GM12878 (cell line): ENCODE data around the gene ZNF577. TPM values are rescaled to one million over a fixed set of nuclear protein-coding genes. Genes with fewer than 3 reads are reported as not detected.

Source experiments
- ATAC-seq: fragments of 200-7000 bp; cut with Tn5 transposase; 3 replicates; pipeline ENCODE4 v1.9.1; 2020; ENCODE audit warnings: mild to moderate bottlenecking, moderate library complexity
- BruUV-seq: library from RNA; stranded (reverse); fragments of 400-500 nt; replicated peaks from 2 replicates; lab custom pipeline; 2021; lab: Mats Ljungman, UMichigan
- CTCF ChIA-PET: fragments of 300-600 bp; sonication (Branson Sonifier 250); formaldehyde crosslinking; extraction: SDS; loops from one replicate; lab custom pipeline; 2021; ENCODE audit warnings: inconsistent platforms; lab: Yijun Ruan, JAX
- POLR2A ChIA-PET: fragments of 350-600 bp; formaldehyde crosslinking; extraction: SDS; loops from one replicate; lab custom pipeline; 2021; ENCODE audit warnings: inconsistent platforms; lab: Charles Lee
- RAD21 ChIA-PET: fragments of 300-600 bp; sonication (Branson Sonifier 250); formaldehyde crosslinking; loops from one replicate; lab custom pipeline; 2023; ENCODE audit warnings: antibody characterized with exemption; ENCODE audit not compliant: unreplicated experiment; lab: Charles Lee
- SMC1A ChIA-PET: fragments of 300-600 bp; sonication (Branson Sonifier 250); formaldehyde crosslinking; loops from one replicate; lab custom pipeline; 2023; ENCODE audit not compliant: unreplicated experiment, uncharacterized antibody; lab: Charles Lee
- DNase-seq: peaks from one replicate; pipeline ENCODE4 v3.0.0-alpha.2; 2011; ENCODE audit warnings: low read depth, low spot score
- FAIRE-seq: peaks from 3 replicates; lab custom pipeline; 2011; peaks lifted over from hg19 to GRCh38; lab: Jason Lieb, UNC
- H2AFZ ChIP-seq: 2 replicates; pipeline ENCODE4 v1.6.0; 2011; ENCODE audit warnings: low read depth, low read length, control low read depth; ENCODE audit not compliant: control insufficient read depth
- H3K27ac ChIP-seq: 2 replicates; pipeline ENCODE4 v1.5.1; 2011; ENCODE audit warnings: control low read depth; ENCODE audit not compliant: control insufficient read depth, insufficient read depth
- H3K27me3 ChIP-seq, 2 experiments: replicated peaks in 1 of 2; 2 replicates each; pipeline versions ENCODE4 v1.6.0 to v1.6.1; 2011; ENCODE audit warnings: low read length in 1 of 2; ENCODE audit not compliant: control insufficient read depth in 2 of 2, insufficient read depth in 2 of 2
- H3K36me3 ChIP-seq, 2 experiments: 2 replicates each; pipeline ENCODE4 v1.5.1; 2011; ENCODE audit warnings: low read length in 1 of 2; ENCODE audit not compliant: control insufficient read depth in 2 of 2, insufficient read depth in 2 of 2
- H3K4me1 ChIP-seq: 2 replicates; pipeline ENCODE4 v1.6.1; 2011; ENCODE audit warnings: mild to moderate bottlenecking, low read length, moderate library complexity, mixed read lengths; ENCODE audit not compliant: control insufficient read depth, insufficient read depth
- H3K4me2 ChIP-seq: 2 replicates; pipeline ENCODE4 v1.6.0; 2011; ENCODE audit warnings: control low read depth; ENCODE audit not compliant: control insufficient read depth, insufficient read depth
- H3K4me3 ChIP-seq: fragments of 200-600 bp; sonication (generic); 2 replicates; pipeline ENCODE4 v1.5.1; 2016
- H3K79me2 ChIP-seq: 2 replicates; pipeline ENCODE4 v1.6.0; 2011; ENCODE audit warnings: low read length; ENCODE audit not compliant: control insufficient read depth, insufficient read depth
- H3K9ac ChIP-seq: 2 replicates; pipeline ENCODE4 v1.8.0; 2011; ENCODE audit warnings: low read length, control low read depth, mixed read lengths; ENCODE audit not compliant: control insufficient read depth, insufficient read depth
- H3K9me3 ChIP-seq: replicated peaks from 3 replicates; pipeline ENCODE4 v1.5.1; 2011; ENCODE audit warnings: mild to moderate bottlenecking, low read length; ENCODE audit not compliant: control insufficient read depth, insufficient read depth
- H4K20me1 ChIP-seq: 2 replicates; pipeline ENCODE4 v1.6.0; 2011; ENCODE audit not compliant: control insufficient read depth, insufficient read depth
- ATF3 ChIP-seq: IDR thresholded peaks from 2 replicates; pipeline ENCODE4 v1.6.1; 2011; ENCODE audit warnings: low read depth, mild to moderate bottlenecking, low read length, moderate library complexity, borderline replicate concordance; ENCODE audit errors: extremely low read depth
- BRCA1 ChIP-seq: IDR thresholded peaks from 2 replicates; pipeline ENCODE4 v1.6.1; 2011; ENCODE audit warnings: low read depth, low read length, improper control_type of control experiment
- DPF2 ChIP-seq: fragments of 450-650 bp; IDR thresholded peaks from 2 replicates; pipeline ENCODE4 v1.6.1; 2017; ENCODE audit warnings: mild to moderate bottlenecking
- EGR1 ChIP-seq, 2 experiments: IDR thresholded peaks; 1 replicate in 1 of 2; 2 replicates in 1 of 2; pipeline ENCODE4 v1.6.1; 2011 to 2012; ENCODE audit warnings: low read depth in 2 of 2, low read length in 2 of 2, borderline replicate concordance in 1 of 2, mild to moderate bottlenecking in 1 of 2, moderate library complexity in 1 of 2
- ETV6 ChIP-seq, 2 experiments: fragments of 450-650 bp in 1 of 2; IDR thresholded peaks in 1 of 2; conservative IDR thresholded peaks in 1 of 2; 2 replicates each; pipeline ENCODE4 v1.6.1; 2014; ENCODE audit warnings: antibody characterized with exemption in 1 of 2, borderline replicate concordance in 1 of 2, low read depth in 1 of 2, mild to moderate bottlenecking in 1 of 2, moderate library complexity in 1 of 2
- FOXK2 ChIP-seq: fragments of 450-650 bp; IDR thresholded peaks from 2 replicates; pipeline ENCODE4 v1.6.1; 2017; ENCODE audit warnings: mild to moderate bottlenecking, moderate library complexity
- HCFC1 ChIP-seq: fragments of 150-350 bp; IDR thresholded peaks from 2 replicates; pipeline ENCODE4 v1.6.1; 2014; ENCODE audit warnings: low read length
- KDM1A ChIP-seq: fragments of 200-600 bp; sonication (generic); IDR thresholded peaks from 2 replicates; pipeline ENCODE4 v1.6.1; 2016; ENCODE audit warnings: borderline replicate concordance
- MEF2B ChIP-seq: fragments of 450-650 bp; IDR thresholded peaks from 2 replicates; pipeline ENCODE4 v1.6.1; 2018; ENCODE audit warnings: mild to moderate bottlenecking, moderate library complexity; ENCODE audit not compliant: partially characterized antibody, poor library complexity, severe bottlenecking
- SKIL ChIP-seq: fragments of 450-650 bp; IDR thresholded peaks from 2 replicates; pipeline ENCODE4 v1.6.1; 2017; ENCODE audit warnings: mild to moderate bottlenecking, low read depth, inconsistent platforms; ENCODE audit not compliant: poor library complexity, severe bottlenecking
- SPI1 ChIP-seq: IDR thresholded peaks from 2 replicates; pipeline ENCODE4 v1.6.1; 2011; ENCODE audit warnings: low read depth, mild to moderate bottlenecking, low read length, moderate library complexity, borderline replicate concordance; ENCODE audit not compliant: insufficient read depth
- STAT3 ChIP-seq: IDR thresholded peaks from 2 replicates; pipeline ENCODE4 v1.6.1; 2011; ENCODE audit warnings: low read depth, low read length, improper control_type of control experiment
- TCF12 ChIP-seq: IDR thresholded peaks from 2 replicates; pipeline ENCODE4 v1.6.1; 2011; ENCODE audit warnings: low read depth, mild to moderate bottlenecking, low read length
- TCF7 ChIP-seq: IDR thresholded peaks from 2 replicates; pipeline ENCODE4 v1.6.1; 2014; ENCODE audit warnings: antibody characterized with exemption, borderline replicate concordance
- YY1 ChIP-seq: IDR thresholded peaks from 2 replicates; pipeline ENCODE4 v1.6.1; 2011; ENCODE audit warnings: low read depth, mild to moderate bottlenecking, low read length
- ZBTB4 ChIP-seq: fragments of 450-650 bp; formaldehyde crosslinking; IDR thresholded peaks from 2 replicates; pipeline ENCODE4 v1.4.0; 2022; ENCODE audit warnings: mild to moderate bottlenecking, moderate library complexity
- WGBS: methylation state at CpG from one replicate; pipeline ENCODE4 v1.1.6; 2016; ENCODE audit warnings: low lambda C conversion rate; ENCODE audit not compliant: insufficient replicate concordance, insufficient coverage; ENCODE audit errors: missing lambda C conversion rate; 5-methylcytosine and 5-hydroxymethylcytosine counted together
- in situ Hi-C: fragments of 300-500 bp; cut with MboI; formaldehyde crosslinking; loops from 9 replicates; pipeline ENCODE4 v1.14.3; 2018; ENCODE audit warnings: mixed read lengths
- intact Hi-C: fragments of 100-400 bp; cut with micrococcal nuclease; formaldehyde crosslinking; loops from one replicate; pipeline ENCODE4 v1.14.2; 2022; ENCODE audit not compliant: unreplicated experiment
- polyA plus RNA-seq, 11 experiments: library from polyadenylated mRNA; depleted of rRNA in 4 of 11; unstranded in 6 of 11; stranded (reverse) in 5 of 11; fragments of >200 nt; fragmentation: Nextera tagmentation in 4 of 11; fragmentation: Illumina TruSeq in 1 of 11; extraction: Ambion mirVana in 4 of 11; extraction: Trizol in 1 of 11; gene quantifications; 1 replicate in 1 of 11; 2 replicates in 10 of 11; pipeline versions ENCODE4 v1.2.1 to v1.2.3, GENCODE V29; 2011 to 2016; ENCODE audit warnings: inconsistent platforms in 2 of 11, missing spikeins in 2 of 11, low read depth in 1 of 11
- total RNA-seq, 4 experiments: library from RNA; depleted of rRNA in 3 of 4; stranded (reverse); fragments of >200 nt in 3 of 4; fragmentation: Illumina TruSeq in 1 of 4; extraction: Trizol in 1 of 4; gene quantifications; 2 replicates each; pipeline versions ENCODE4 v1.2.1 to v1.2.3, GENCODE V29; 2013 to 2021

Gene ZNF577
- total and polyA plus RNA-seq, 10 of the 15 experiments (the other 5 are each of a cell fraction or from before 2014, with no cell fraction given), result 1.0 to 6.1 (median 4.5) TPM

- TF ChIP-seq SKIL, result no peak
- TF ChIP-seq HCFC1, result no peak
- TF ChIP-seq KDM1A, result no peak
- no peak for TF ChIP-seq YY1
- TF ChIP-seq TCF12, result no peak
- TF ChIP-seq SPI1, result no peak
- no peak for TF ChIP-seq EGR1 (IDR thresholded peaks at IDR 0.05; ENCODE audit: borderline replicate concordance in 1 of 2, low read depth in 2 of 2, low read length in 2 of 2)
- no peak for TF ChIP-seq MEF2B
Measured at GRCh38 chr19:51927859-51928258, 40.1 kb upstream of the ZNF577 start (continued).

- Histone ChIP-seq H3K9me3 (peaks cover 12% of the 10 kb centered on the region; the same call in 2 of the 3 replicates), H3K27me3 (no peaks in the 10 kb centered on the region), H3K36me3 (peaks cover 0 to 7% of the 10 kb centered on the region in 2 experiments; a peak in 1 of 4 replicates), H3K4me1 (0 out of 2 replicates have a peak, but pooled peaks cover 2% of the 10 kb centered on the region), H4K20me1 (no peaks in the 10 kb centered on the region), H3K9ac (peak within 1 kb of the TSS; percentile 87), H3K4me3 (peak within 1 kb of the TSS; percentile 77), H3K27ac (peak within 1 kb of the TSS; percentile 70), H3K79me2 (peaks cover 6% of the 10 kb centered on the region), H2AFZ (peak within 1 kb of the TSS; percentile 100), H3K4me2 (peak within 1 kb of the TSS; percentile 28)
- BruUV-seq, result no TSS peak
- peak; percentile 97 for ATAC-seq
- POLR2A ChIA-PET, result no interaction called here
- SMC1A ChIA-PET, result no interaction called here
- CTCF ChIA-PET, result no interaction called here
- RAD21 ChIA-PET, result no interaction called here
- DNase-seq, result peak; percentile 89
- WGBS, result 2% methylated on average over 48 of the region's 52 CpGs
- intact Hi-C loops (loop anchor here (2.0 to 10.0 kb wide), 3 partner anchors 60 to 310 kb away; partner anchors contain the start of genes ZNF350 and ZNF432), in situ Hi-C loops (no loop called here)
- FAIRE-seq, result peak; percentile 95
- TF ChIP-seq DPF2 (peak; percentile 35; the same call in 1 of the 2 replicates), ATF3 (no peak), FOXK2 (no peak), ETV6 (conservative IDR thresholded peaks at IDR 0.05 in 1 of 2, IDR thresholded peaks at IDR 0.05 in 1 of 2; ENCODE audit: borderline replicate concordance in 1 of 2, low read depth in 1 of 2) (no peak), TCF7 (no peak), STAT3 (no peak), BRCA1 (no peak), ZBTB4 (CRISPR knock-in tag) (no peak)
Measured at GRCh38 chr19:51926784-51927741, 39.3 kb upstream of the ZNF577 start, which contains the start of gene ZNF613. TSS of gene ZNF613 (plus strand) at chr19:51927472. CDS start at chr19:51936221, 8,749 bp downstream.
